HG03060 (cell line): ENCODE measurements around the gene SGSM2.

Source experiments
- ATAC-seq: cut with Tn5 transposase; IDR thresholded peaks from one replicate; pipeline ENCODE4 v1.9.1; 2021; ENCODE audit warnings: low read depth, moderate number of reproducible peaks; ENCODE audit not compliant: unreplicated experiment

SGSM2 gene

DNA sequence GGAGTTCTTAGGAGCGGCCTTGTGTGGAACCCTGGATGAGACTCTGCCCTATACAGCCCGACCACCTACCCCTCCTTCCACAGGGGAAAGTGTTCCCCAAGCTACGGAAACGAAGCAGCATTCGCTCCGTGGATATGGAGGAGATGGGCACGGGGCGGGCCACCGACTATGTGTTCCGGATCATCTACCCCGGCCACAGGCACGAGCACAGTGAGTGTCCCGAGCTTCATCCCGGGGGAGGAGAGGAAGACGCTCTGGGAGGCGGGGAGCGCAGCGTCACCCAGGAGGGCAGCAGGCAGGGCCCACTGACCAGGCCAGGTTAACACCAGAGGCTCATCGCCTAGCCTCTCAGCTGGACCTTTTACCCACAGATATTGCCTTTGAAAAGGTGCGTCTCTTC lies 27.8 kb downstream of the SGSM2 start:
- no peak for ATAC-seq

DNA sequence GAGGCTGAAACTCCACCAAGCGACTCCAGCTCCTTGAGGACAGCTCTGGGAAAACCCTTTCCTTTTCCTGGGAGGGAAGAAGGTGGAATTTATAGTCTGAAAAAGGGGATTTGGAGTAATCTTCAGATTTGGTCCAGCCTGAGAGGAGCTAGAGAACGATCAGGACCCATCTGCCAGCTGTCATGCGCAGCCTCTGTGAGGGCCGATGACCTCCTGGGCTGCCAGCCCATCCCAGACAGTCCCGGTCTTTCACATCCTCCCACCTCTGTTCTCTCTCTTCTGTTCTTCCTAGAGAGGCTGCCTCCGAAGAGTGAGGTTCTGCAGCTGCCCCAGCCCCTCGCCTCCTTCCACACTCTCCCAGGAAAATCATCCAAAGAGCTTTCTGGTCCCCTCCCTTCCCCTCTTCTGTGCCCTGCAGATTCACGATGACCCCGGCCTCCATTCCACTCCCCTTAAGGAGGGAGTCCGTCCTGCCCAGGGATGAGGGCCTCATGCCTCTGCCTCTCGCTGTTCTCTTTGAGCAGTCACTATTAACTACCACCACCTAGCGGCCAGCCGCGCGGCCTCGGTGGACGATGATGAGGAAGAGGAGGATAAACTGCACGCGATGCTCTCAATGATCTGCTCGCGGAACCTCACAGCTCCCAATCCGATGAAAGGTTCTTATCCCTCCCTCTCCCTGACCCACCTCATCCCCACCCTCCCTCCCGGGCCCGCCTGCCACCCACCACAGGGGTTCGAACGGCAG lies 29.6 kb downstream of the SGSM2 start:
- ATAC-seq, result no peak

DNA sequence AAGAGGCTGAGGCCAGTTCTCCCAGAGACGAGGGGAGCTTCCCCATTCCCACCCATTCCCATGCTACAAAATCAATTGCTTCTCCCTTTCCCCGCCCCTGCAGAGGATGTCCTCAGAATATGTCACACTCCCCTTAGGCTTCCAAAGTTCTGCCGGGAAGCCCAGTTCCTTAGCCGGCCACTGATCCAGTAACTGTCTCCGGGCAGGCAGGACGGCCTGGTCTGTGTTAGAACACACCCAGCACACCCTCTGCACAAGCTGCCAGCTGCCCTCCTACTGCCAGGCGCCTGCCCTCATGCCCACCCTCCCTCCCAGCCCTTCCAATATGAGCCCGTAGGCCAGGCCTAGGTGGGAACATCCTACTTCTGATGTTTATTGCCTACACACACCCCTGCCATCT lies 31.1 kb downstream of the SGSM2 start:
- ATAC-seq, result no peak

DNA sequence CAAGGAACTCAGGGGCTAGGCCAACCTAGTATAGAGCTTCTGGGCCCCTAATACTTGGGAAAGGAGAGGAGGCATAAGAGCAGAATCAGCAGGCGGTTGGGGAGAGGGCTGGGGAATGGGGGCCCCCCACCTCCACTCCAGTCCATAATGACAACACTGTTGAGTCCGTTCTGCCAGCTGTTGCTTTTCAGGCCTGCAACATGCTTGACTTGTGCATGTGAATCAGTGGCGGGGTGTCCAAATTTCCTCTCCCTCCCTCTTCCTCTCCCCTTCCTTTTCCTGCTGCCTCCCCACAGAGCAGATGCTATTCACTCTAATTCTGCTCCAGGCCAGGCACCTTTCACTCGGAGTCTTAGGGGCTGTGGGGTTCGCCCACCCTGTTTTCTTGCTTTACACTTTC lies 31.7 kb downstream of the SGSM2 start:
- ATAC-seq, result no peak

DNA sequence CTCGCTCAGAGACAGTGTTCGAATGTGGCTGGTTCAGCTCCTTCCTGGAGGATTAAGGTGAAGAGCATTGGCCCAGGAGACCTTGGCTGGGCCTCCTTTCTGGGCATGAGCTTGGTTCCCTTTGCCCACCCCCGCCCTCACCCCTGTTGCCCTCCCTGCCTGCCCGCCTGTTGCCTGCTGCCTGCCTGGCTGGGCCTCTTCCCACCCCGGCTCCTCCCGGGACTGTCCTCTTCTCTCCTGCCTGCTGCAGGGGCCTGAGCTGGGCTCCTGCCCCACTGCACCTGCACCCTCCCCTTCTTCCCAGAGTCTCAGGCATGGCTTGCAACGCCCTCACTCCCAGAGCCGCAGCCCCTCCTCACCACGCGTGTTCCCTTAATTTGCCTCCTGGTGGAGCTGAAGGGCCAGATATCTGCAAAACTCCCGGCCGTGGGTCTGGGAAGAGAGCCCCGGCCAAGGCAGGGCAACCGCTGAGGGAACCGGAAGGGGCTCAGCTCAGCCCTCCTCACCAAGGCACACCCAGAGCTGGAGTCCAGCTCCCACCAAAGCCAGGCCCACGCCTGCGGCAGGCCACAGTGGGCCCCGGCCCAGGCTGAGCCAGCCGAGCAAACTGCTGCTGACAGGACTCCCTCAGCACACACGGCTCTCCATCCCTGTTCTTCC lies 32.4 kb downstream of the SGSM2 start:
- ATAC-seq, result no peak

DNA sequence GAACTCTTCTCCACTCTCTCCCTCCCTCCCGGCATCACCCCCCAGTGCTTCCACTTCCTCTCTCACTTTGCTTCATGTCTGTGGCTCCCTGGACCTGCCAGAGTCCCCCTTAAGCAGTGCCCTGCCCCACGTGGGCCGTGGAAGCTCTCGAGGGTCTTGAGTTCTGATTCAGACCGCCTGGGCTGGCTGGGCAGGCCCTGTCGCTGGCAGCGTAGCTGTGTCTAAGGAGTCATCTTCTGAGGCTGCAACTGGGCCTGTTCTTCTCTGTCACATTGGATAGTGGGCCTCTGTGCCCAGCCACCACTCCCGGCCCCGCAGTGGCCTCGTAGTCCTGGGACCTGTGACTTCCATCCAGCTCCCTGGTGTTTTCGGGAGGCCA lies 32.9 kb downstream of the SGSM2 start:
- no peak for ATAC-seq

DNA sequence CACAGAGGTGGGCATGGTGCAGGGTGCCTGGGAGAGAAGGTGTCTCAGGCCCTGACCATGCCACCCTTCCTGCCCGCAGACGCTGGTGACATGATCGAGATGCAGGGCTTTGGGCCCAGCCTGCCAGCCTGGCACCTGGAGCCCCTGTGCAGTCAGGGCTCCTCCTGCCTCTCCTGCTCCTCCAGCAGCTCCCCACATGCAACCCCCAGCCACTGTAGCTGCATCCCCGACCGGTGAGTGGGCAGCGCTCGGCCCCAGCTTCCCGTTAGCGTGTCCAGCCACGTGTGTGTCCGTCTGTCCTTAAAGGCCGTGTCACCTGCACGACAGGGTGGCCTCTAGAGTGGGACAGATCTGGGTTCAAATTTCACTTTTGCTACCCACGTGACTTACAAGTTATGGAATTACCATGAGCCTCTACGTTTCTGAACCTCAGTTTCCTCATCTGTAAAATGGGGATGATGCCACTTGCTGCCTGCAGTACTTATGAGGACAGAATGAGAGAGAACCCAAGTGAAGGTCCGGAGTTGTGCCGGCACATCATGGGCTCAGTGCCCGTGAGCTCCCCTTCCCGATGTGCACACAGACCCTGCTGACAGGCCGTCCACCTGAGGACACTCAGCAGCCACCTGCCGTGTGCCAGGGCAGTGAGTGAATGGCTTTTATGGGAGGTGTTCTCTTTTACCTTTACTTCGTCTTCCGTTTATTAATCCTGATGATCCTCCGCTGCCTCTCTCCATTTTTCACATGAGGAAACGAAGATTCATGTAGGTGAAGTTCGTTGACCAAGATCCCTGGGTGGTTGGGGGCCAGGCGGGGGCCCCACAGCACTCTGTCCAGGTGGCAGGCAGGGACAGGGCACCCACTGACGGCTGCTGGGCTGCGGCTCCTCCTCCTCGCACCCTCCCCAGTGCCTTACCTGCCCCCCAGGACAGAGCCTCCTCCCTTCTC lies 34.2 kb downstream of the SGSM2 start:
- no peak for ATAC-seq

DNA sequence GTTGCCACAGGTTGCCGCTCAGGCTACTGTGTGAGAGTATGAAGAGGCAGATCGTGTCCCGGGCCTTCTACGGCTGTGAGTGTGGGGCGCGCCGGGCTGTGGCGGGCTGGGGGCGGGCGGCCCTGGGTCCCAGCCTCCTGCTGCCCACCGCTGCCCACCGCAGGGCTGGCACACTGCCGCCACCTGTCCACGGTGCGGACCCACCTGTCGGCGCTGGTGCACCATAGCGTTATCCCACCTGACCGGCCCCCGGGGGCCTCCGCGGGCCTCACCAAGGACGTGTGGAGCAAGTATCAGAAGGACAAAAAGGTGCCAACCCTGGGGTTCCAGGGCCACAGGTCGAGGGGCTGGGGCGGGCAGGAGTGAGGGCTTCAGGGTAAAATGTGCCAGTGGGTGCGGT lies 34.9 kb downstream of the SGSM2 start:
- no peak for ATAC-seq

DNA sequence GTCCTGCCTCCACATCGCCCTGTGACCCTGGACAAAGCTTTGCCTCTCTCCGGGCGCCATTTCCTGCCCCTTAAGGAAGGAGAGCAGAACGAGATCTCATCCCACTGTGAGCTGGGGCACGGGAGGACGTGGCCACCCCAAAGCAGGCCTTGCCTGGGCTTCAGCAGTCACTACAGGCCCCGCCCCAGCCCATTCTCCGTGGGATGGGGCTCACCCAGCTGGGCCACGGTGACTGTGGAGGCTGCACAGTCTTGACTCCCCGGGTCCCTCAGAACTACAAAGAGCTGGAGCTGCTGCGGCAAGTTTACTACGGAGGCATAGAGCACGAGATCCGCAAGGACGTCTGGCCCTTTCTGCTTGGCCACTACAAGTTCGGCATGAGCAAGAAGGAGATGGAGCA lies 35.4 kb downstream of the SGSM2 start:
- no peak for ATAC-seq

DNA sequence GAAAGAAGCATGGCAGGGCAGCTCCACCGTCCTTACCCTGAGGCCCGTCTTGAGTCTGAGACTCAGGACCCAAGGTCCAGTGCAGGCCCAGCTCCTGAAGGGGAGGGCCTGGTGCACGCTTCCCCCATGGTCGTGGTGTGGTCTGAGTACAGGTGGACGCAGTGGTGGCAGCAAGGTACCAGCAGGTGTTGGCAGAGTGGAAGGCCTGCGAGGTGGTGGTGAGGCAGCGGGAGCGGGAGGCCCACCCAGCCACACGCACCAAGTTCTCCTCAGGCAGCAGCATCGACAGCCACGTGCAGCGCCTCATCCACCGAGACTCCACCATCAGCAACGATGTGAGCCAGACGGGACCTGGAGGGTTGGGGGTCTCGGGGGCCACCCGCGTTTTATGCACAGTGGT lies 35.9 kb downstream of the SGSM2 start:
- ATAC-seq, result no peak

DNA sequence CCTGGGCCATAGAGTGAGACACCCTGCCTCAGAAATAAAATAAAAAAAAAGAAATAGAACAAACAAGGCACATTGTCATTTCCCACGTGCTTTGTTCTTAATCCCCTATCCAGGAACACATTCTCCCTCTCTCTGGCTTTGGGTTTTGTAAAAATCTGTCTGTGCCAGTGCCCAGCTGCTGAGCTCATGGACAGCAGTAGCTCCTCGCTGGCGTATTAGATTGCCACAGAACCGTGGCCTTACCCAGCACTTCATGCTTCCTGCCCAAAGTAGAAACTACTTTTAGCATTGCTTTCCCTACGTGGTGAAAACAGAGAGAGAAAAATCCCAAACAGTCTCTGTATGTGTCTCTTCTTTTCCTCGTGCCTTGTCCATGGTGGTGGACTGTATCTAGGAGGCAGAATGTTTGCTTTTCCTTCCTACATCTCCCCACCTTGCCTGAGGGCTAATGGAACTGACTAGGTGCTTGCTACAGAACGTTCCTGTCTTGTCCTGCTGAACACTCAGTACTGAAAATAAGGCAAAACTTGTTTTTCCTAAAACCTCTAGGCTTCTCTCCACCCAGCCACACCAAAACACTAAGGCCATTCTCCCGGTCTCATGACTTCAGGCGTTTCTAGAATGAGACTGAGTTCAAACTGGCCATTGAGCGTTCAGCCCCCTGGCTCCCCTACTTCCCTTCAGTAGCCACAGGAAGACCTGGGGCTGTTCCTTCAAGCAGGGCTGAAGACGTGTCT lies 37.4 kb downstream of the SGSM2 start:
- no peak for ATAC-seq

DNA sequence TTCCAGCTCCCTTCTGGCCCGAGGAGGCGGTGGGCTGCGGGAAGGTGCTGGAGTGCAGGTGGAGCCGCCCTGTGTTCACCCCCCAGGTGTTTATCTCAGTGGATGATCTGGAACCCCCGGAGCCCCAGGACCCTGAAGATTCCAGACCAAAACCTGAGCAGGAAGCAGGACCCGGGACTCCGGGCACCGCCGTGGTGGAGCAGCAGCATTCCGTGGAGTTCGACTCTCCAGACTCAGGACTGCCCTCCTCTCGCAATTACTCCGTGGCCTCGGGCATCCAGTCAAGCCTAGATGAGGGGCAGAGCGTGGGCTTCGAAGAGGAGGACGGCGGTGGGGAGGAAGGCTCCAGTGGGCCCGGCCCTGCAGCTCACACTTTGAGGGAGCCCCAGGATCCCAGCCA lies 38.1 kb downstream of the SGSM2 start:
- no peak for ATAC-seq

DNA sequence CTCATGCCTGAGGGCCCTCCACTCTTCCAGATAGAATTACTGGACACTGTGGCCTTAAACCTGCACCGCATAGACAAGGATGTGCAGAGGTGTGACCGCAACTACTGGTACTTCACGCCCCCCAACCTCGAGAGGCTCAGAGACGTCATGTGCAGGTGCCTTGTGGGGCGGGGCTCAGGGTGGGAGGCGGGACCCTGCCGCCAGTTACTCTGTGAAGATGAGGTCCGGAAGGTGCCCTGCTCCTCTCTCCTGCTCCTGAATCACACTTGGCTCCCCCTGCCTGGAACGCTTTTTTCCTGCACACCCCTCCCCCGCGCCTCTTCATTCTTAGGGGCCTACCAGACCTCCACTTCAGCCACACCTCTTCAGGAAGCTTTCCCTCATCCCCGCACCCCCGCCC lies 38.8 kb downstream of the SGSM2 start:
- ATAC-seq, result no peak

DNA sequence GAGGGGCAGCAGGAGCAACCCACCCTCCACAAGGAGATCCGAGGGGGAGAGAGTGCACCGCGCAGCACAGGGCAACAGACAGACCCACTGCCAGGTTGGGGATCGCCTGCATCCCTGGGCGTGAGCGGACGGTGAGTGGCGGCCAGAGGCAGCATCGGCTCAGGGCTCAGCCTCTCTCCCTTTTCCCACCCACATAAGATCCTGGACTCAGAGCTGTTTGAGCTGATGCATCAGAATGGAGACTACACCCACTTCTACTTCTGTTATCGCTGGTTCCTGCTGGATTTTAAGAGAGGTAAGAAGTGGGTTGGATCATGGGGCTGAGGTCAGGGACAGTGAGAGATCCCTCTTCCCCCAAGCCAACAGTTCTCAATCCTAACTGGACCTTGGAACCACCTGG lies 40.4 kb downstream of the SGSM2 start:
- ATAC-seq, result no peak

DNA sequence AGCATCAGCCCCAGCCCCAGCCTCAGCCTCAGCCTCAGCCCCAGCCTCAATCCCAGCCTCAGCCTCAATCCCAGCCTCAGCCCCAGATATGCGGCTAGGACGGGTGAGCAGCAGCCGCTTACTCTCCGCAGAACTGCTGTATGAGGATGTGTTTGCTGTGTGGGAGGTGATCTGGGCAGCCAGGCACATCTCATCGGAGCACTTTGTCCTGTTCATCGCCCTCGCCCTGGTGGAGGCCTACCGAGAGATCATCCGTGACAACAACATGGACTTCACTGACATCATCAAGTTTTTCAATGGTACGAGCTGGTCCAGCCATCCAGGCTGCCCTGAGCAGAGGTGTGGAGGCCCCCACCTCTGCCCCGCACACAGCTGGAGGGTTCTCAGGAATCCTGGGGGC lies 41.6 kb downstream of the SGSM2 start:
- no peak for ATAC-seq

DNA sequence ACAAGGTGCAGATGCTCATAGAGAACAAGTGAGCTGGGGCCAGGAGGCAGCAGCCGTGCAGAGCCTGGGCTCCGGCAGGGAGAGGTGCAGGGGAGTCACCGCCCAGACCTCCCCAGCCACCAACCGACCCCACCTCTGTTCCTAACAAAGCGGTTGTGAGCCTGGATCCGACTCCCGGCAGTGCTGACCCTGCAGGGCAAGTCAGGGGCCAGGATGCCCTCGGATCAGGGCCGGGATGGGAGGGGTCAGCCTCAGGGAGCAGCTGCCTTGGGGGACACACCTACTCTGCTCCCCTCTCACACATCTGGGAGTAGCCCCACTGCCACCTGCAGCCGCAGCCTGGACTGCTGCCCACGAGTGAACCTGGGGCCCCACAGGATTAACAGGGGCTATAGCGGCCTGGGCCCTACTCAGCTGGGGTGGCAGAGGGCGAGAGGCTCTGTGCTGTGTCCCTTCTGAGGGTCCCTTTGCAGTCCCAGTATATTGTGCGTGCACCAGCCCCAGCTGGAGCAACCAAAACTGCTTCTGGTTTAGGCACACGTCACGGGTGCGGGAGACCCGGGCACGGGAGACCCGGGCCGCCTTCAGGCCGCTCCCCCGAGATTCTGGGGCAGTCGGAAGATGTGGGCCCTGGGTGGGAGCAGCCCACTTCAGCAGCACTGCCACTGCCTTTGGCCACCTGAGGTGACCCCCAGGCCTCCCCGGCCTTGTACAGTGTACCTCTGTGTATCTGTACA lies 42.4 kb downstream of the SGSM2 start:
- no peak for ATAC-seq

DNA sequence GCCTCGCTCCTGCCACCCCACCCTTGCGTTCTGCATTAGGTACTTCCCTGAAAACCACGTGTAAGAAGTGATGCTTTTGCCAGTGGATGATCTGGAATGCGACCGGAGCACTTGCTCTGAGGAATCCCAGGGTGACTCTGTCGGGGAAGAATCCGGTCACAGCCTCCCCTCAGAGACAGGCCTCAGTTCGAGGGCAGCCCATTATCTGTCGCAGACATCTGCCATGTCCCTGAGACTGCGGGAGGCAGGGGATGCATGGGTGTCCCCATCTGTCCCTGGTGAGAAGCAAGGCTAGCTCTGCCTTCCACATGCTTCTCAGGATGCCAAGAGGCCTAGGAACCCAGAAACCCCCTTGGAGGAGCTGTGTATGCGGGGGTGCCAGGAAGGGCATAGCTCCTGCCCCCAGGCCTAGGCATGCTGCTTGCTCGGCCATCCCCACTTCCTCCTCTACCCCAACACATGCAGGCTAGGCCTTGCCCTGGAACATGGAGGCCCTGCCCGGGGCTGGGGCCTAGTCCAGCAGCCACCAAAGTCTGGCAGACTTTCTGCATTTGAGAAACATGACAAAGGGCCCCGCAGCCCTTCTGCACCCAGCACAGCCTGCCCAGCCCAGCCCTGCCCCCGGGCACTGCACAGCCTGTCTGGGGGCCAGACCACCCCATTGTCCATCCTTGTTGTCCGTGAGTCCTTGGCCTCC lies 43.1 kb downstream of the SGSM2 start:
- no peak for ATAC-seq

DNA sequence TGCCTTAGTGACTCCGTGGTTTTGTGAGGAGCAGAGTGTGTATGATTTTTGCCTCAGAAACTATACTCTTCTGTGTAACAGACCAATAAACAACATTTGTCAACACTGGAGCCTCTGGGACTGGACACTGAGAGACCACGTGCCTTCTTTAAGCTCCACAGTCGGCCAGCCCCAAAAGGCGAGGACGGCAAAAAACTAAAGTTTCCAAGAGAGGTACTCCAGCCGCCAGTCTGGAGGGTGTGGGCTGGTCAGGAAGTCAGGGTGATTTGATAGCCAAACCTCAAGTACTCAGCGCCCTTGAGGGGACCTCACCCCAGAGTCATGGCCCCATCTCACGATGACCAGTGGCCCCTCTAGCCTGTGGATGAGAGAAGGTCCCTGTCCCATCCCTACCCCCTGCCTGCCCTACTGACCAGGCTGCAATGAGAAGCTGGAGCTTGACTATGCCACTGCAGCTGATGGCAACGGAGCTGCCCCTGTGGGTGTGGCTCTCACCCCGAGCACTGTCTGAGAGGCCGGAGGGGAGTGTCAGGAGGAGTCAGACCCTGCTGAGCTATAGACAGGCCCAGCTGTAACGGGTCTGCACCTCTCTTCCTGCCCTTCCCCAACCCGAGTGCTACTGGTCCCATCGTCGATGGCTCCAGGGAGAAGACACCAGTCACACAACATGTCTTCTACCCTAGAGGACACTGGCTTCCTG lies 43.8 kb downstream of the SGSM2 start:
- ATAC-seq, result no peak

DNA sequence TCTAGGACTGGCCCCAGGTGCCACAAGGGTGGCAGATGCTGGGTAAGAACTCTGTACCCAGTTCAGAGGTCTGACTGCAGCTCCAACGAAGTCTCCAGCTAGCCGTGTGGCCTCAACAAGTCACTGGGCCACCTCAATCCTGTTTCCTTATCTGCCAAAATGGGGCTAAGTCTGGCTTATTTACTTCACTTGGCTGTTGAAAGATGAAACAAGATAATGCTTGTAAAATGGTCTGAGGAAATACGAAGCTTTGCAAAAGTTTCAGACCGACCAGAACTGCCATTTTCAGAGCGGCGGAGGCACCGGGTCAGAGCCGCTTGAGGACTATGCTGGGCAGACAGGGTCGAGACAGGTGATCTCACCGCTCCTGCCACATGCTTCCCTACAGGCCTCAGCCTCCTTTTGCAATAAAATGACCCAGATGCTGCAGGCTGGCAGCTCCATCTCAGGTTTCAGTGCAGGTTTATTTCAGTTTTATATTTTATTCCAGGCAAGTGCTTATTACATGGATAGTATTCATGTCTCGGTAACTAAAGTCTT lies 46.4 kb downstream of the SGSM2 start:
- no peak for ATAC-seq
